Activated CD8-positive, alpha-beta T cell treated with anti-CD3 and anti-CD28 coated beads for 36 hours (primary cell): Measurements from ENCODE around the gene NLK. TPM values are rescaled to one million over a fixed set of nuclear protein-coding genes. Genes with fewer than 3 reads are reported as not detected.

Experiments
- ATAC-seq: fragments of 200-7000 bp; cut with Tn5 transposase; one replicate; pipeline ENCODE4 v1.10.0; 2021; ENCODE audit warnings: mild to moderate bottlenecking, moderate library complexity
- CTCF ChIA-PET: fragments of 350-600 bp; sonication (Branson Sonifier 250); formaldehyde crosslinking; loops from one replicate; lab custom pipeline; 2021; ENCODE audit warnings: antibody characterized with exemption; lab: Charles Lee
- POLR2A ChIA-PET: fragments of 350-600 bp; sonication (Branson Sonifier 250); formaldehyde crosslinking; loops from one replicate; lab custom pipeline; 2021; ENCODE audit warnings: antibody characterized with exemption; lab: Charles Lee
- DNase-seq: peaks from one replicate; pipeline ENCODE4 v3.0.0-alpha.2; 2020
- H3K27ac Mint-ChIP-seq: one replicate; pipeline ENCODE4 v1.8.0; 2021; ENCODE audit warnings: mild to moderate bottlenecking, mixed read lengths
- H3K27me3 Mint-ChIP-seq: one replicate; pipeline ENCODE4 v1.8.0; 2021; ENCODE audit warnings: mixed read lengths
- H3K36me3 Mint-ChIP-seq: one replicate; pipeline ENCODE4 v1.8.0; 2021; ENCODE audit warnings: low read depth, mixed read lengths
- H3K4me1 Mint-ChIP-seq: one replicate; pipeline ENCODE4 v1.8.0; 2021; ENCODE audit warnings: low read depth, mixed read lengths
- H3K4me3 Mint-ChIP-seq: one replicate; pipeline ENCODE4 v1.8.0; 2021; ENCODE audit warnings: mild to moderate bottlenecking, moderate library complexity, mixed read lengths
- H3K9me3 Mint-ChIP-seq: one replicate; pipeline ENCODE4 v1.8.0; 2021; ENCODE audit warnings: mixed read lengths
- intact Hi-C: fragments of 100-400 bp; cut with micrococcal nuclease; formaldehyde crosslinking; loops from one replicate; pipeline ENCODE4 v1.10.0; 2022
- total RNA-seq, 2 experiments: library from RNA; stranded (reverse); gene quantifications; one replicate each; pipeline ENCODE4 v1.2.3, GENCODE V29; 2021
- TF ChIP-seq, protein P1 (sequence below): fragments of 200-600 bp; IDR thresholded peaks from one replicate; pipeline ENCODE4 v1.8.0; 2022; ENCODE audit warnings: antibody characterized with exemption, mild to moderate bottlenecking

Gene NLK
- 1 to 10 TPM; 7.3 to 7.8 TPM for total RNA-seq

DNA sequence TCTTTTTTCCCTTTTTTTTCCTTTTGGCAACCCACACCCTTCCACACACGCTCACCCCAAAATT is at the start of gene NLK:
Gene NLK, plus strand, starts transcription at position 21 of the 64 bp plus-strand sequence. CDS start 197 bp downstream, outside the sequence.
- intact Hi-C loops = loop anchor here (10.0 kb wide), 1 partner anchor 568 kb away; no protein-coding TSS in a partner anchor
- Mint-ChIP-seq H3K9me3 (no peaks in the 10 kb centered on the region), H3K4me3 (peak within 1 kb of the TSS; percentile 77), H3K36me3 (peaks cover 11% of the 10 kb centered on the region), H3K27ac (peak within 1 kb of the TSS; percentile 86), H3K4me1 (peaks cover 62% of the 10 kb centered on the region), H3K27me3 (no peaks in the 10 kb centered on the region)
- no peak for DNase-seq
- ChIA-PET POLR2A (no interaction called here), CTCF (interaction anchor here (1.2 to 1.4 kb wide), 2 partner anchors 9 to 163 kb away, joined by 3 read pairs; no protein-coding TSS in a partner anchor)
- TF ChIP-seq, protein P1, sequence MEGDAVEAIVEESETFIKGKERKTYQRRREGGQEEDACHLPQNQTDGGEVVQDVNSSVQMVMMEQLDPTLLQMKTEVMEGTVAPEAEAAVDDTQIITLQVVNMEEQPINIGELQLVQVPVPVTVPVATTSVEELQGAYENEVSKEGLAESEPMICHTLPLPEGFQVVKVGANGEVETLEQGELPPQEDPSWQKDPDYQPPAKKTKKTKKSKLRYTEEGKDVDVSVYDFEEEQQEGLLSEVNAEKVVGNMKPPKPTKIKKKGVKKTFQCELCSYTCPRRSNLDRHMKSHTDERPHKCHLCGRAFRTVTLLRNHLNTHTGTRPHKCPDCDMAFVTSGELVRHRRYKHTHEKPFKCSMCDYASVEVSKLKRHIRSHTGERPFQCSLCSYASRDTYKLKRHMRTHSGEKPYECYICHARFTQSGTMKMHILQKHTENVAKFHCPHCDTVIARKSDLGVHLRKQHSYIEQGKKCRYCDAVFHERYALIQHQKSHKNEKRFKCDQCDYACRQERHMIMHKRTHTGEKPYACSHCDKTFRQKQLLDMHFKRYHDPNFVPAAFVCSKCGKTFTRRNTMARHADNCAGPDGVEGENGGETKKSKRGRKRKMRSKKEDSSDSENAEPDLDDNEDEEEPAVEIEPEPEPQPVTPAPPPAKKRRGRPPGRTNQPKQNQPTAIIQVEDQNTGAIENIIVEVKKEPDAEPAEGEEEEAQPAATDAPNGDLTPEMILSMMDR = no peak
- ATAC-seq = no peak

DNA sequence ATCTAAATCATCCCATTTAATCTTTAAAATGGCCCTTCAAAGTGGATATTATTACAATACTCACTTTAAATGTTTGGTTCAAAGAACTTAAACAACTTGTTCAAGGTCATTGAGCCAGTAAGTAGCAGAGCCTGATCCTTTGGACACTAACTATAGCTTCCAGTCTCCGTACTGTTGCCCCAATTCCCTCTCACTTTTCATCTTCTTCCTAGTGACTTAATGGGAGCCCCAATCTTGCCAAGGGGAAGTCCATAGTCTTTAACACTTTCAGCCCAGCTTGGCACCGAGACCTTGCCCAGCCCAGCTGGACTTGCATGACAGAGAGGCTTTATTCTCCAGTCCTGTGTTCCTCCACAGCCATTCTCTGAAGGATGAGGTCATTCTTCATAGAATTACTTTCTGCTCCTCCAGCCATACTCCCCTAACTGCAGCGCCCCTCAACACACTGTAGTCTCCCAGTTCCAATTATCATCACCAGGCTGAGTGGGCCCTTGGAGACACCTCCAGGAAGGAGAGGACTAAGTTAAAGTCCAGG is 49.2 kb upstream of the NLK start:
- H3K4me3 Mint-ChIP-seq = no peak overlapping the region
- no peaks in the 10 kb centered on the region for H3K36me3 Mint-ChIP-seq
- no peaks in the 10 kb centered on the region for H3K9me3 Mint-ChIP-seq
- DNase-seq (no peak), ATAC-seq (no peak)
- intact Hi-C loops = no loop called here
- CTCF ChIA-PET = no interaction called here
- peaks cover 5% of the 10 kb centered on the region for H3K27me3 Mint-ChIP-seq
- H3K27ac Mint-ChIP-seq = no peak overlapping the region
- POLR2A ChIA-PET = no interaction called here
- TF ChIP-seq, protein P1 = no peak
- H3K4me1 Mint-ChIP-seq = no peaks in the 10 kb centered on the region

DNA sequence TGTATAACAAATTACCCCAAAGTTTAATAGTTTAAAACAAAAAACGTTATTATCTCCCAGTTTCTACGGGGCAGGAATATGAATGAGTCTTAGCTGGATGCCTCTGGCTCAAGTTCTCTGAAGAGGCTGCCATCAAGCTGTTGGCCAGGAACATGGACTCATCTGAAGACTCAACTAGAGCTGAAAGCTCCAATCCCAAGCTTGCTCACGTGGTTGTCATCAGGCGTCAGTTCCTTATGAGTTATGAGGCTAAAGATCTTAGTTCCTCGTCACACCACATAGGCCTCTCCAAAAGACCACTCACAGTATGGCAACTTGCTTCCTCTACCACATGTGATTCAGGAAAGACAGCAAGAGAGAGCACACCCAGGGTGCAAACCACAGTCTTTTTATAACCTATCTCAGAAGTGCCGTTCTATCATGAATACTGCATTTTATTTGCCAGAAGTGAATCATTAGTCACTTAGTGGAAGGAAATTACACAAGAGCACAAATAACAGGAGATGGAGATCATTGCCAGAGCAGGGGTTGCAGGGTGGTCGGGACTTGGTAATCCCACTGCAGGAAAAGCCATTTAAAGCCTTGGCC is 48.7 kb upstream of the NLK start:
- ATAC-seq = no peak
- intact Hi-C loops = no loop called here
- Mint-ChIP-seq H3K4me3 (no peak overlapping the region), H3K9me3 (no peaks in the 10 kb centered on the region), H3K4me1 (no peaks in the 10 kb centered on the region), H3K27ac (no peak overlapping the region), H3K27me3 (peaks cover 7% of the 10 kb centered on the region), H3K36me3 (no peaks in the 10 kb centered on the region)
- TF ChIP-seq, protein P1 = no peak
- ChIA-PET POLR2A (no interaction called here), CTCF (no interaction called here)
- no peak for DNase-seq

DNA sequence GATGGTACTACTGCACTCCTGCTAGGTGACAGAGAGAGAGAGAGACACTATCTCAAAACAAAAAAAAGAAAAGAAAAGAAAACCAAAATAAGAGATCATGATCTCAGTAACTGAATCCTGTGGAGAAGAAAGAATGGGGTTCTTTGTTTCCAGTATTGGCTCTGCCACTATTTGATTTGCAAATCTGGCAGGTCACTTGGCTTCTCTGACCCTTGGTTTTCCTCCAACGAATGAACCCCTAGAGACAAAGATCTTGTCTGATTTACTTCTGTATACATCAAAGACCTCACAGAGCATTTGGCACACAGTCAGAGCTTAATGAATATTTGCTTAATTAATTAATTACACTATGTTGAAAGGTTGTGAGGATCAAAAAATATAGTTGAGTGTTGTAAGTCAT is 47.9 kb upstream of the NLK start:
- intact Hi-C loops = no loop called here
- DNase-seq (no peak), ATAC-seq (no peak)
- Mint-ChIP-seq H3K36me3 (no peaks in the 10 kb centered on the region), H3K4me1 (no peaks in the 10 kb centered on the region), H3K27ac (no peak overlapping the region), H3K4me3 (no peak overlapping the region), H3K27me3 (peaks cover 7% of the 10 kb centered on the region), H3K9me3 (no peaks in the 10 kb centered on the region)
- TF ChIP-seq, protein P1 = no peak
- ChIA-PET POLR2A (no interaction called here), CTCF (no interaction called here)

DNA sequence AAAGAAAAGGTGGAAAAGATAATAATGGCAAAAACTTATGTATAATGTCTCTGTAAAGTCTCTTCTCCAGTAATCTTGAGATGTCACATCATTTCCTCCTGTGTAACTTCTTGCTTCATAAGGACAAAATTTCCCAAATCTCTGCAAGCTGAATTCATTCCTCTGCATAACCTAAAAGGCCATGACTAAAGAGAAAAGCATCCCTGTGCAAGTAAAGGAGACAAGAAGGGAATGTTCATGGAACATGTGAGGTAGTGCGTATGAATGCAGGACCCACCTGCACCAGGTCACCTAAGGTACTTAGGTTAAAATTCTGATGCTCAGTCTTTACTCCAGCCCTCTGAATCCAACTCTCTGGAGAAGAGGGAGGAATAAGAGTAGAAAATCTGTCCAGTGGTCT is 46.9 kb upstream of the NLK start:
- Mint-ChIP-seq H3K36me3 (no peaks in the 10 kb centered on the region), H3K9me3 (no peaks in the 10 kb centered on the region), H3K4me1 (no peaks in the 10 kb centered on the region), H3K27me3 (peaks cover 10% of the 10 kb centered on the region), H3K27ac (no peak overlapping the region), H3K4me3 (no peak overlapping the region)
- POLR2A ChIA-PET = no interaction called here
- CTCF ChIA-PET = no interaction called here
- ATAC-seq (no peak), DNase-seq (no peak)
- TF ChIP-seq, protein P1 = no peak
- intact Hi-C loops = no loop called here
